ENCODE results near the gene CYP4F2.

- TF ChIP-seq CTCF (IDR thresholded peaks at IDR 0.05 in 4 of 5, conservative IDR thresholded peaks at IDR 0.05 in 1 of 5) = no peak
- no peak for TF ChIP-seq POLR2A (IDR thresholded peaks at IDR 0.05)
Observed at GRCh38 chr19:15828121-15828610, 69.7 kb downstream of the CYP4F2 start.
